GM23338 (cell line): Measurements from ENCODE around the gene CASQ2. TPM values are rescaled to one million over a fixed set of nuclear protein-coding genes. Genes with fewer than 3 reads are reported as not detected.

ENCODE experiments used
- ATAC-seq: fragments of 200-7000 bp; cut with Tn5 transposase; 3 replicates; pipeline ENCODE4 v1.9.1; 2020
- DNase-seq: peaks from one replicate; pipeline ENCODE4 v3.0.0-alpha.2; 2015; ENCODE audit warnings: low spot score
- H2AFZ ChIP-seq: fragments of 200-600 bp; sonication (generic); 2 replicates; pipeline ENCODE4 v1.8.0; 2016; ENCODE audit warnings: antibody characterized with exemption, mild to moderate bottlenecking, moderate library complexity
- H3F3A ChIP-seq: fragments of 200-600 bp; sonication (generic); replicated peaks from 2 replicates; pipeline ENCODE4 v1.8.0; 2017; ENCODE audit warnings: antibody characterized with exemption, mixed run types, low read depth
- H3K27ac ChIP-seq: fragments of 200-600 bp; sonication (generic); 2 replicates; pipeline ENCODE4 v1.6.1; 2016; ENCODE audit warnings: low read depth
- H3K27me3 ChIP-seq: fragments of 200-600 bp; sonication (generic); 2 replicates; pipeline ENCODE4 v1.8.0; 2016; ENCODE audit warnings: mild to moderate bottlenecking, mixed run types, moderate library complexity; ENCODE audit not compliant: insufficient read depth
- H3K36me3 ChIP-seq: fragments of 200-600 bp; sonication (generic); 2 replicates; pipeline ENCODE4 v1.8.0; 2016; ENCODE audit warnings: mild to moderate bottlenecking; ENCODE audit not compliant: insufficient read depth
- H3K4me1 ChIP-seq: fragments of 200-600 bp; sonication (generic); 2 replicates; pipeline ENCODE4 v1.8.0; 2016; ENCODE audit warnings: mild to moderate bottlenecking, moderate library complexity; ENCODE audit not compliant: insufficient read depth
- H3K4me2 ChIP-seq: fragments of 200-600 bp; sonication (generic); 2 replicates; pipeline ENCODE4 v1.7.1; 2017; ENCODE audit warnings: mixed run types
- H3K4me3 ChIP-seq: fragments of 200-600 bp; sonication (generic); 2 replicates; pipeline ENCODE4 v1.6.1; 2016; ENCODE audit warnings: mixed run types
- H3K79me2 ChIP-seq: fragments of 200-600 bp; sonication (generic); replicated peaks from 2 replicates; pipeline ENCODE4 v1.8.0; 2017; ENCODE audit warnings: mild to moderate bottlenecking; ENCODE audit not compliant: insufficient read depth
- H3K9me2 ChIP-seq: fragments of 200-600 bp; sonication (generic); 2 replicates; pipeline ENCODE4 v1.8.0; 2017; ENCODE audit not compliant: insufficient read depth
- H4K20me1 ChIP-seq: fragments of 200-600 bp; sonication (generic); replicated peaks from 2 replicates; pipeline ENCODE4 v1.8.0; 2017; ENCODE audit warnings: mild to moderate bottlenecking; ENCODE audit not compliant: insufficient read depth
- H3K27ac Mint-ChIP-seq: 2 replicates; pipeline ENCODE4 v1.8.0; 2020; ENCODE audit warnings: inconsistent platforms, mild to moderate bottlenecking, moderate library complexity, mixed read lengths
- H3K27me3 Mint-ChIP-seq: 3 replicates; pipeline ENCODE4 v1.8.0; 2022; ENCODE audit warnings: low read depth, mild to moderate bottlenecking, moderate library complexity, mixed read lengths, inconsistent platforms; ENCODE audit not compliant: insufficient read depth, poor library complexity
- H3K36me3 Mint-ChIP-seq: 3 replicates; pipeline ENCODE4 v1.8.0; 2021; ENCODE audit warnings: low read depth, mild to moderate bottlenecking, inconsistent platforms, moderate library complexity, mixed read lengths
- H3K4me1 Mint-ChIP-seq: 3 replicates; pipeline ENCODE4 v1.8.0; 2020; ENCODE audit warnings: mild to moderate bottlenecking, inconsistent platforms, mixed read lengths
- H3K4me3 Mint-ChIP-seq: 3 replicates; pipeline ENCODE4 v1.8.0; 2021; ENCODE audit warnings: moderate library complexity, mild to moderate bottlenecking, inconsistent platforms, mixed read lengths
- H3K9me3 Mint-ChIP-seq: 3 replicates; pipeline ENCODE4 v1.8.0; 2020; ENCODE audit warnings: moderate library complexity, mild to moderate bottlenecking, inconsistent platforms, mixed read lengths
- CREB1 ChIP-seq: fragments of 250-450 bp; sonication (Bioruptor Pico); IDR thresholded peaks from 2 replicates; pipeline ENCODE4 v1.5.0; 2020; ENCODE audit warnings: low read depth, mild to moderate bottlenecking, moderate library complexity
- EZH2 ChIP-seq: fragments of 200-600 bp; sonication (generic); IDR thresholded peaks from one replicate; pipeline ENCODE4 v1.8.0; 2017; ENCODE audit warnings: antibody characterized with exemption, mild to moderate bottlenecking, low read depth; ENCODE audit not compliant: unreplicated experiment
- EZH2phosphoT487 ChIP-seq: fragments of 200-600 bp; sonication (generic); IDR thresholded peaks from one replicate; pipeline ENCODE4 v1.8.1; 2018; ENCODE audit warnings: antibody characterized with exemption; ENCODE audit not compliant: unreplicated experiment
- JUNB ChIP-seq: IDR thresholded peaks from one replicate; pipeline ENCODE4 v1.6.1; 2016; ENCODE audit warnings: antibody characterized with exemption; ENCODE audit not compliant: unreplicated experiment
- NANOG ChIP-seq: IDR thresholded peaks from 2 replicates; pipeline ENCODE4 v1.6.1; 2016; ENCODE audit warnings: antibody characterized with exemption, borderline replicate concordance
- POLR2AphosphoS5 ChIP-seq: IDR thresholded peaks from 2 replicates; pipeline ENCODE4 v1.6.1; 2016; ENCODE audit warnings: antibody characterized with exemption, low read depth
- REST ChIP-seq: IDR thresholded peaks from one replicate; pipeline ENCODE4 v1.6.1; 2018; ENCODE audit warnings: antibody characterized with exemption; ENCODE audit not compliant: unreplicated experiment
- STAT1 ChIP-seq: IDR thresholded peaks from one replicate; pipeline ENCODE4 v1.6.1; 2016; ENCODE audit warnings: antibody characterized with exemption; ENCODE audit not compliant: unreplicated experiment
- ZNF114 ChIP-seq: fragments of 250-450 bp; sonication (Bioruptor Pico); IDR thresholded peaks from 2 replicates; pipeline ENCODE4 v1.5.0; 2020; ENCODE audit warnings: mild to moderate bottlenecking, moderate library complexity
- ZNF331 ChIP-seq: fragments of 250-450 bp; sonication (Bioruptor Pico); IDR thresholded peaks from 2 replicates; pipeline ENCODE4 v1.5.0; 2020; ENCODE audit warnings: low read depth, mild to moderate bottlenecking, moderate library complexity
- ZNF462 ChIP-seq: fragments of 250-450 bp; sonication (Bioruptor Pico); IDR thresholded peaks from 2 replicates; pipeline ENCODE4 v1.5.0; 2020; ENCODE audit warnings: mild to moderate bottlenecking, moderate library complexity
- polyA plus RNA-seq: library from polyadenylated mRNA; unstranded; fragments of >200 nt; fragmentation: Nextera tagmentation; extraction: Ambion mirVana; gene quantifications from 2 replicates; pipeline ENCODE4 v1.2.1, GENCODE V29; 2016
- total RNA-seq: library from RNA; depleted of rRNA; stranded (reverse); fragments of >200 nt; shearing (Covaris generic); gene quantifications from 2 replicates; pipeline ENCODE4 v1.2.3, GENCODE V29; 2014
- TF ChIP-seq, protein P1 (sequence below), 2 experiments: fragments of 200-600 bp in 1 of 2; sonication (generic) in 1 of 2; conservative IDR thresholded peaks; 2 replicates each; pipeline versions ENCODE4 v1.5.1 to v1.6.1; 2016 to 2017; ENCODE audit warnings: antibody characterized with exemption in 2 of 2, low read depth in 2 of 2, mild to moderate bottlenecking in 2 of 2, moderate library complexity in 1 of 2
- TF ChIP-seq, protein P2 (sequence below): IDR thresholded peaks from 2 replicates; pipeline ENCODE4 v1.6.1; 2016; ENCODE audit warnings: antibody characterized with exemption

CASQ2 gene
- total and polyA plus RNA-seq, 2 experiments from 2014 or later, result not detected

DNA sequence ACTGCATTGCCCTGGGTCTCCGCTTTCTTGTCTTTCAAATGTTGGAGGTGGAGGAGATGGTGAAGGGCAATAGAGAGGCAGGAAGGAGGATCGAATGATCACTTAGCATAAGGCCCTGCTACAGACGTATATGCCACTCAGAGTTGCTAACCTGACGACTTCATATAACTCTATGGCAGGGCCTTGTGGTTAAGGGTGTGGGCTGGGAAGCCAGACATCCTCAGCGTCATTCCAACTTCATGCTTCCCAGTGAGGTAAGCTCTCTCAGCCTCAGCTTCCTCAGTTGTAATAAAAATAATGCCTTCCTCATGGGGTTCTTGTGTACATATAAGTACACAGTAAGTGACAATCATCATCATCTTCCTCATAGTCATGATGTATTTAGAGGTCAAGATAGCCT is 54.6 kb downstream of the CASQ2 start:
- H2AFZ ChIP-seq, result peak overlapping the region; percentile 74
- H3K36me3 ChIP-seq, result no peaks in the 10 kb centered on the region
- H3K27ac ChIP-seq, result no peak overlapping the region
- H3K79me2 ChIP-seq, result no peaks in the 10 kb centered on the region
- ATAC-seq (no peak), DNase-seq (no peak)
- no peak overlapping the region for H3K4me2 ChIP-seq
- no peaks in the 10 kb centered on the region for H3K27me3 ChIP-seq
- H3K9me3 Mint-ChIP-seq, result no peaks in the 10 kb centered on the region
- H3K27me3 Mint-ChIP-seq, result peaks cover 11% of the 10 kb centered on the region
- no peak overlapping the region for H3K27ac Mint-ChIP-seq
- no peak overlapping the region for H3K4me3 ChIP-seq
- no peaks in the 10 kb centered on the region for H3K9me2 ChIP-seq
- H3K4me1 ChIP-seq, result peaks cover 8% of the 10 kb centered on the region; the same call in 1 of the 2 replicates
- peaks cover 19% of the 10 kb centered on the region for H3K4me1 Mint-ChIP-seq
- TF ChIP-seq ZNF462 (CRISPR knock-in tag) (no peak), POLR2AphosphoS5 (no peak), ZNF114 (CRISPR knock-in tag) (no peak), STAT1 (no peak), ZNF331 (CRISPR knock-in tag) (no peak), EZH2 (no peak), NANOG (no peak), JUNB (no peak), EZH2phosphoT487 (no peak), REST (no peak), CREB1 (CRISPR knock-in tag) (no peak)
- TF ChIP-seq, protein P1, sequence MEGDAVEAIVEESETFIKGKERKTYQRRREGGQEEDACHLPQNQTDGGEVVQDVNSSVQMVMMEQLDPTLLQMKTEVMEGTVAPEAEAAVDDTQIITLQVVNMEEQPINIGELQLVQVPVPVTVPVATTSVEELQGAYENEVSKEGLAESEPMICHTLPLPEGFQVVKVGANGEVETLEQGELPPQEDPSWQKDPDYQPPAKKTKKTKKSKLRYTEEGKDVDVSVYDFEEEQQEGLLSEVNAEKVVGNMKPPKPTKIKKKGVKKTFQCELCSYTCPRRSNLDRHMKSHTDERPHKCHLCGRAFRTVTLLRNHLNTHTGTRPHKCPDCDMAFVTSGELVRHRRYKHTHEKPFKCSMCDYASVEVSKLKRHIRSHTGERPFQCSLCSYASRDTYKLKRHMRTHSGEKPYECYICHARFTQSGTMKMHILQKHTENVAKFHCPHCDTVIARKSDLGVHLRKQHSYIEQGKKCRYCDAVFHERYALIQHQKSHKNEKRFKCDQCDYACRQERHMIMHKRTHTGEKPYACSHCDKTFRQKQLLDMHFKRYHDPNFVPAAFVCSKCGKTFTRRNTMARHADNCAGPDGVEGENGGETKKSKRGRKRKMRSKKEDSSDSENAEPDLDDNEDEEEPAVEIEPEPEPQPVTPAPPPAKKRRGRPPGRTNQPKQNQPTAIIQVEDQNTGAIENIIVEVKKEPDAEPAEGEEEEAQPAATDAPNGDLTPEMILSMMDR (conservative IDR thresholded peaks at IDR 0.05; ENCODE audit: low read depth in 2 of 2), result no peak
- TF ChIP-seq, protein P2, sequence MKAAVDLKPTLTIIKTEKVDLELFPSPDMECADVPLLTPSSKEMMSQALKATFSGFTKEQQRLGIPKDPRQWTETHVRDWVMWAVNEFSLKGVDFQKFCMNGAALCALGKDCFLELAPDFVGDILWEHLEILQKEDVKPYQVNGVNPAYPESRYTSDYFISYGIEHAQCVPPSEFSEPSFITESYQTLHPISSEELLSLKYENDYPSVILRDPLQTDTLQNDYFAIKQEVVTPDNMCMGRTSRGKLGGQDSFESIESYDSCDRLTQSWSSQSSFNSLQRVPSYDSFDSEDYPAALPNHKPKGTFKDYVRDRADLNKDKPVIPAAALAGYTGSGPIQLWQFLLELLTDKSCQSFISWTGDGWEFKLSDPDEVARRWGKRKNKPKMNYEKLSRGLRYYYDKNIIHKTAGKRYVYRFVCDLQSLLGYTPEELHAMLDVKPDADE, result no peak
- H3K4me3 Mint-ChIP-seq, result no peak overlapping the region
- no peaks in the 10 kb centered on the region for H3K36me3 Mint-ChIP-seq
- H3F3A ChIP-seq, result no peaks in the 10 kb centered on the region
- no peaks in the 10 kb centered on the region for H4K20me1 ChIP-seq
